Cardiac fibroblast (primary cell): Measurements from ENCODE around the gene ZNHIT6.
A peak's percentile ranks its signal among the peaks of the same experiment; 100 is the strongest.
"Not testable (repeated sequence)": the region's sequence is repeated elsewhere in the genome, so short reads cannot be mapped to it uniquely, and the experiment has no call there.

ENCODE experiments used
- DNase-seq, 2 donors: peaks; one replicate each; pipeline versions ENCODE4 v3.0.0 to v3.0.0-alpha.2; 2010; ENCODE audit warnings: low read depth in 2 of 2
- H3K4me3 ChIP-seq, 2 donors: replicated peaks in 1 of 2; 1 replicate in 1 of 2; 2 replicates in 1 of 2; pipeline ENCODE4 v1.5.1; 2011; ENCODE audit warnings: low read depth in 2 of 2, low read length in 2 of 2, mild to moderate bottlenecking in 2 of 2, moderate library complexity in 1 of 2
- CTCF ChIP-seq: IDR thresholded peaks from one replicate; pipeline ENCODE4 v1.5.1; 2011; ENCODE audit warnings: low read depth, mild to moderate bottlenecking, low read length, inconsistent platforms

Gene ZNHIT6

GRCh38 chr1:85656948-85657347 lies 51.3 kb downstream of the ZNHIT6 start:
- TF ChIP-seq CTCF, result no peak
- no peak for DNase-seq
- H3K4me3 ChIP-seq, result no peak overlapping the region

- H3K4me3 ChIP-seq, result no peak overlapping the region
- DNase-seq, result peak; percentile 31 to 37
- no peak for TF ChIP-seq CTCF
Observed at GRCh38 chr1:85656256-85656655, 52.0 kb downstream of the ZNHIT6 start.

- no peak for TF ChIP-seq CTCF
- DNase-seq, result no peak
- no peak overlapping the region for H3K4me3 ChIP-seq
Observed at GRCh38 chr1:85655315-85655714, 52.9 kb downstream of the ZNHIT6 start.

GRCh38 chr1:85654066-85654782 lies 54.0 kb downstream of the ZNHIT6 start:
- no peak overlapping the region for H3K4me3 ChIP-seq
- no peak for TF ChIP-seq CTCF
- peak; percentile 15 to 53 for DNase-seq

- H3K4me3 ChIP-seq, result no peak overlapping the region
- no peak for DNase-seq
- TF ChIP-seq CTCF, result no peak
Observed at GRCh38 chr1:85652327-85652726, 55.9 kb downstream of the ZNHIT6 start.

GRCh38 chr1:85650645-85651044 lies 57.6 kb downstream of the ZNHIT6 start:
- DNase-seq, result no peak
- TF ChIP-seq CTCF, result no peak
- H3K4me3 ChIP-seq, result no peak overlapping the region

GRCh38 chr1:85649591-85649990 lies 58.6 kb downstream of the ZNHIT6 start:
- no peak overlapping the region for H3K4me3 ChIP-seq
- TF ChIP-seq CTCF, result no peak
- DNase-seq, result no peak

- not testable (repeated sequence) for DNase-seq, H3K4me3 ChIP-seq
Observed at GRCh38 chr1:85641598-85642556, 66.4 kb downstream of the ZNHIT6 start.

GRCh38 chr1:85639920-85640319 lies 68.3 kb downstream of the ZNHIT6 start:
- H3K4me3 ChIP-seq, DNase-seq: not testable (repeated sequence)
